ENCODE measurements around the gene SLC17A9.

SLC17A9 gene

DNA sequence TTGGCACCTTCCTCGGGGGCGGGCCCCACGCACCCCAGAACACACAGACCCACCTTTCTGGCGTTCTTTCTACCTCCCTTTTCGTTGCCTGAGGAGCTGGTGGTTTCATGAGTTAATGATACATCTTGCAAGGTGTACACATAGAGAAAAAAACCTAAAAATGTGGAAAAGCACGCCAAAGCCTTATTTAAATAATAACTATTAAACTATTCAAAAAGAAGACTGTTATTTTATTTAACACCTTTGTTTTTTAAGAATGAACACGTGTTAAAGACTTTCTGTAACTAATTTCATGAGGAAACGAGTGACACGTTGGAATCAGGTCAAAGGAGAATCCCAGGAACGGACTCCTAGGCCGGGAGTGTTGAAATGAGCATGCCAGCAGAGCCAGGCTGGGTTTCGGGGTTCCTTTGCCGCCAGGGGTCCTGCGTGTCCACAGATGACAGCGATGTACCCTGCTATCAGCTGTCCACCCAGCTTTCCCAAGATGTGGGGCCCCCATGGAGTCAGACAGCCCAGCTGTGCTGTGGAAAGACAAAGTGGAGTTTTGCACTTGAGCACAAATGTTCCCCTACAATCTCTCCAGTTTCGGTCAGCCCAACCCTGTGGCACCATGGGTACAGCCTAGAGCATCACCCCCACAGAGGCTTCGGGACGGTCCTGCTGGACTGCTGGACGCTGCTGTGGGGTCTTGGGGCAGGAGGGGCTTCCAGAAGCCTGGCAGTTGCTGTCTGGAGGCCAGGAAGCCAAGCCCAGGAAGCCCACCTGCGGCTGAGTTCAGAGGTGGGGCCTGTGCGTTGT, 16.1 kb downstream of the SLC17A9 start:
- no peak for DNase-seq (ENCODE audit: low read depth, low spot score)

DNA sequence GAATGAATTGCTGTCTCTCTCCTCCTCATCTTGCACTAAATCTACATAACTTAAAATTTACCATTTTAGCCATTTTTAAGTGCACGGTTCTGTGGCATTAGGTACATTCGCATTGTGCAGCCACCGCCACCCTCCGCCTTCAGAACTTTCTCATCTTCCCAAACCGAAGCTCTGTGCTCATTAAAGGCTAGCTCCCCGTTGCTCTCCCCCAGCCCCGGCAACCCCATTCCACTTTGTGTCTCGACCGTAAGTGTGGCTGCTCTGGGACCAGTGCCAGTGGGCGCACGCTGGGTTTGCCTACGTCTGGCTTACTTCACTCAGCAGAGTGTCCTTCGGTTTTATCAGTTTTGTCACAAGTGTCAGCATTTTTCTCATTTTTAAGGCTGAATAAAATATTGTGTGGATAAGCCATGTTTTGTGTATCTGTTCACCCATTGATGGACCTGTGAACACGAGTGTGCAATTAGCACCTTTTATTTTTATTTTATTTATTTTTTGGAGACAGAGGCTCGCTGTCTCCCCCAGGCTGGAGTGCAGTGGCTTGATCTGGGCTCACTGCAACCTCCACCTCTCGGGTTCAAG, 16.8 kb downstream of the SLC17A9 start:
- no peak for DNase-seq (ENCODE audit: low read depth, low spot score)

DNA sequence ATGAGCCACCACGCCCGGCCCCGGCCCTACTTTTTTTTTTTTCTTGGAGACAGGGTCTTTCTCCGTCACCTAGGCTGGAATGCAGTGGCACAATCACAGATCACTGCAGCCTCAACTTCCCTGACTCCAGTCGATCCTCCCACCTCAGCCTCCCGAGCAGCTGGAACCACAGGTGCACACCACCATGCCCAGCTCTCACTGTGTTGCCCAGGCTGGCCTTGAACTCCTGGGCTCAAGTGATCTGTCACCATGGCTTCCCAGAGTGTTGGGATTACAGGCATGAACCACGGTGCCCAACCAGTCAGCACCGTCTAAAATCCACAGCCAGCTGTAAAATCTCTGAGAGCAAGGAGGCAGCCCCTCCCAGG, 17.4 kb downstream of the SLC17A9 start:
- no peak for DNase-seq (ENCODE audit: low read depth, low spot score)

DNA sequence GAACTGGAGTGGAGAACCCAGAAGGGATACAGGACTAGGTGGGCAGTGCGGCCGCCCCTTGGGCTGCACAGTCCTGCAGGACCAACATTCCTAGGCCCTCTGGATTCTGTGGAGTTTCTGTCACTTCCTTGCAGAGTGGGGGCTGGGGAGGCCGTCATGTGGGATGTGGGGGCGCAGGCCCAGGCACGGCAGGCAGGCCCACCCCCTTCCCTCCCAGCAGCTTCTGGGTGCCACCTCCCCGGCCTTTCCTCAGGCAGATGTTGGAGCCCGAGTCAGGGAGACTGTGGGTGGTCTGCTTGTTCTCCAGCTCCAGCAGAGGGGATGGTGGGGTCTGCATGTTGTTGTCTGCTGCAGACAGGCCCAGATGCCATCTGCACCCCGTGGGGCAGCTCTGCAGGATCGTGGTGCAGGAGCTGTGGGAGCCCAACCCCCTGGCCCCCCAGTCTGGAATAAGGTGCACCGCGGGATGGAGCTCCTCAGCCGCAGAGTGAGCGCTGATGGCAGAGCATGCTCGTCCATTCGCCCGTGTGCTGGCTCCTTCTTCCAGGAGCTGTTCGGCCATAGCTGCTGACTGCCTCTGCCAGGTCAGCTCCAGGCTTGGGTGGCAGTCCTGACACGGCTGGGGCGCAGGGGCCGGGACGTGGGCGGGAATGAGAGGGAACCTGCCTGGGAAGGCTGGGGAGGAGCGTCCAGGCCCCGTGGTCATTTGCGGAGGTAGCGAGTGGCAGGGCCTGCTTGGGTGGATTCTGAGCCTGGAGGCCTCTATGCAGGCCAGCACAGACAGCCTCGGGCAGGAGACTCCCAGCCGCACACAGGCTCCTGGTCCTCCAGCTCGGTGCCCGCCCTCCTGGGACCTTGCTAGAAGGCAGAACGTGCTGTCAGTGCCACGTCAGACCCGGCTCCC, 18.1 kb downstream of the SLC17A9 start:
- peak; percentile 60 for DNase-seq (ENCODE audit: low read depth, low spot score)

DNA sequence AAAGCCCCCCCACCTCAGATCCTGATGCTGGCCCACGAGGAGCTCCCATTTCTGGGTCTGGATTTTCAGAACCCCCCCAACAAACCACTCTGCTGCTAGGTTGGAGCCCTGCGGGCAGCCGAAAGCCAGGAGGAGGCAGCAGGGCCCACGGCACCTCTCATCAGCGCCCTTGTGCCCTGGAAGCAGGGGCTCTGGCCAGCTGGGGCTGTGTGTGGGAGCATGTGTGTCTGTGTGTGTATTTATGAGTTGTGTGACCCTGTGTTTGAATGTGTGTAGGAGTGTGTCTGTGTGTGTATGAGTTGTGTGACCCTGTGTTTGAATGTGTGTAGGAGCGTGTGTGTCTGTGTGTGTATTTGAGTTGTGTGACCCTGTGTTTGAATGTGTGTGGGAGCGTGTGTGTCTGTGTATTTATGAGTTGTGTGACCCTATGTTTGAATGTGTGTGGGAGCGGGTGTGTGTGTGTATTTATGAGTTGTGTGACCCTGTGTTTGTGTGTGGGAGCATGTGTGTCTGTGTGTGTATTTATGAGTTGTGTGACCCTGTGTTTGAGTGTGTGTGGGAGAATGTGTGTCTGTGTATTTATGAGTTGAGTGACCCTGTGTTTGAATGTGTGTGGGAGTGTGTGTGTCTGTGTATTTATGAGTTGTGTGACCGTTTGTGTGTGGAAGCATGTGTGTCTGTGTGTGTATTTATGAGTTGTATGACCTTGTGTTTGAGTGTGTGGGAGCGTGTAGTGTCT, 18.9 kb downstream of the SLC17A9 start:
- no peak for DNase-seq (ENCODE audit: low read depth, low spot score)

DNA sequence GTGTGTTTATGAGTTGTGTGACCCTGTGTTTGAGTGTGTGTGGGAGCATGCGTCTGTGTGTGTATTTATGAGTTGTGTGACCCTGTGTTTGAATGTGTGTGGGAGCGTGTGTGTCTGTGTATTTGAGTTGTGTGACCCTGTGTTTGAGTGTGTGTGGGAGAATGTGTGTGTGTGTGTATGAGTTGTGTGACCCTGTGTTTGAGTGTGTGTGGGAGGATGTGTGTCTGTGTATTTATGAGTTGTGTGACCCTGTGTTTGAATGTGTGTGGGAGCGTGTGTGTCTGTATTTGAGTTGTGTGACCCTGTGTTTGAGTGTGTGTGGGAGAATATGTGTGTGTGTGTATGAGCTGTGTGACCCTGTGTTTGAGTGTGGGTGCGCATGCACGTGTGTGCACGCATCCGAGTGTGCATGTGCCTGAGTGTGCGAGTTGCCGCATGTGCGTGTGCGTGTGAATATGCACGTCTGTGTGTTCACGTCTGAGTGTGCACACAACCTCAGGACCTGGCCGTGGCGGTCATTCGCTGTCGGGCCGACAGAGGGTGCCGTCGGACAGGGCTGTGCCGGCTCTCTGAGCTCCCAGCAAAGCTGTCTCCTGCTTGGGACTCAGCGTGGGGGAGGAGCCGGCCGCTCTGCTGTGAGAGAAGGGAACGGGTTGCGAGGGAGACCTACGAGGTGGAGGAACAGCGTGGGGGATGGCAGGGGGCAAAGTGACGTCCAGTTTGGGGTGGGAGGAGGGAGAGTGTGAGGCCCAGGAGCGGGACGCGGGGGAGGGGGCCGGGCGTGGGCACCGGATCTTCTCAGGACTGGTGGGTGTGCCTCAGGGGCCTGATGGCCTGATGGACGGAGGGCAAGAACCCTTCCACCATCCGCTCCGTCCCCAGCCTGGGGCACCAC, 19.7 kb downstream of the SLC17A9 start:
- peak; percentile 83 for DNase-seq (ENCODE audit: low read depth, low spot score)

DNA sequence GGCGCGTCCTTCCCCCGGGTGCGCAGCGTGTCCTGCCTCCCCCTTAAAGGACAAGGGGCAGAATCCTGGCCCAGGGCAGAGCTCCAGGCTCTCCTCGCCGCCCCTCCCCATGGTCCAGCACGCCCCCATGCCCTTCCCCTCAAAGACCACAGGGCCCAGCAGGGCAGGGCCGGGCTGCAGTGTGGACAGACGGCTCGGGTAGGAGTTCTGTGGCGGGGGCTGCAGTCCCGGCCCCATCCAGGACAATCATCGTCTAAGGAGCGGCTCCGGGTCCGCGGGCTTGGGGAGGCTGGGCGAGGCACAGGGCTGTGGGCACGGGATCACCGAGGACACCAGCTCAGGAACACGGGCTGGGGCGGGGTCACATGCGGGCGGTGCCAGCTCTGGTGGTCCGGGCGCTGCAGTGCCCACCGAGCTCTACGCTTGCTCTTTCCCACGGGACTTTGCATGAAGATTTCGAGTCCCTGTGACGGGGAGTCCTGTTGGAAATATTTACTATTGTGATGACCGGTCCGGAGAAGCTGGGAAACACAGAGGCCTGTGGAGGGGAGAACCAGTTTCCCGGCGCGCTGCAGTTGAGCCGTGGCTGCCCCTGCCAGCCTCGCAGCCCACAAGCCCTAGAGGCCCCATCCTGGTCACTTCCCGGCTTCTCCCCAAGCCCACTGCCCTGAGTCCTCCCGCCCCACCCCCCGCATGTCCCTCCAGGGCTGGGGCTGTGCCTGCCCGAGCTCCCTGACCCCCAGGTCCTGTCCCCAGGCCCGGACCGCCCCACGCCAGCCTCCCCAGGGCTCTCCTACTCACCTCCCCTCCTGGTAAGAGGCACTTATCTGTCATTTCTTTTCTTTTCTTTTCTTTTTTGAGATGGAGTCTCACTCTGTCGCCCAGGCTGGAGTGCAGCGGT, 20.6 kb downstream of the SLC17A9 start:
- no peak for DNase-seq (ENCODE audit: low read depth, low spot score)

DNA sequence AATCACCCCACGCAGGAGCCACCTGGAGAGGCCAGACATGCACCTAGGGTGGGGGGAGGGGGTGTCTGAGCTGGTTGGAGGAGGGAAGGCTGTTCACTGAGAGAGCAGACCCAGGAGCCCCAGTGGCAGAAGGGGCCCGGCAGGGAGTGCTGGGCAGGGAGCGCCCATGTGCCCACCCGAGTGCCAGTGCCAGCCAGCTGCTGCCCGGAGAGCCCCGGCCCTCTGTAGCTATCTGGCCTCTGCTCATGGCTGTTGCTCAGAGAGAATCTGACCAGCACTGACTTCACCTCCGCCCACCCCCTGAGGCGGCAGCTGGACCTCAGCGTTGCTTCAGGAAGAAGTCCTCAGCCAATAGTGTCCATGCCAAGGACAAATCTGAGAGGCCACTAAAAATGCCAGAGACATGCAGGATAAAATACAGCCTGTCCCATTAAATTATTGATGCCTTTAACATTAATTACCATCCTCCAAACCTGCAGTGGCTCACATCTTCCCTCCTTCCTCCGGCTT, 22.8 kb downstream of the SLC17A9 start:
- no peak for DNase-seq (ENCODE audit: low read depth, low spot score)

DNA sequence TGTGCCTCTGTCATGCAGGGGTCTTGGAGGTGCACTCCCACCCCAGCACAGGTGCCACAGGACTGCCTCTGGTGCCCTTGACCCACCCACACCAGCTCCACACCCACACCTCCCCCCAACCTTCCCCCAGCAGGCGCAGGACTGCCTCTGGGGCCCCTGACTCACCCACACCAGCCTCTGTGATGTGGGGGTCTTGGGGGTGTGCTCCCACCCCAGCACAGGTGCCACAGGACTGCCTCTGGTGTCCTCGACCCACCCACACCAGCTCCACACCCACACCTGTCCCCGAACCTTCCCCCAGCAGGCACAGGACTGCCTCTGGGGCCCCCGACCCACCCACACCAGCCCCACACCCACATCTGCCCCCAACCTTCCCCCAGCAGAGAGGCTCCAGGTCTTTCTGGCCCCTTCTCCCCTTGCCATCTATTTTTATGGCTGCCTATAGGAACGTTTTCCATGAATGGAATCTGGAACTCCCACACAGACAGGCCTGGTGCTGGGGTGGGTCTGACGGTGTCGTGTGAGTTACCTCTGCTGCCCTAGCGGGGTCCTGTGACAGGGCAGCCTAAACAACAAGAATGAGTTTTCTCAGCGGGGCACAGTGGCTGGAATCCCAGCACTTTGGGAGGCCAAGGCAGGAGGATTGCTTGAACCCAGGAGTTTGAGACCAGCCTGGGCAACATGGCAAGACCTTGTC, 23.5 kb downstream of the SLC17A9 start:
- DNase-seq (ENCODE audit: low read depth, low spot score): no peak

DNA sequence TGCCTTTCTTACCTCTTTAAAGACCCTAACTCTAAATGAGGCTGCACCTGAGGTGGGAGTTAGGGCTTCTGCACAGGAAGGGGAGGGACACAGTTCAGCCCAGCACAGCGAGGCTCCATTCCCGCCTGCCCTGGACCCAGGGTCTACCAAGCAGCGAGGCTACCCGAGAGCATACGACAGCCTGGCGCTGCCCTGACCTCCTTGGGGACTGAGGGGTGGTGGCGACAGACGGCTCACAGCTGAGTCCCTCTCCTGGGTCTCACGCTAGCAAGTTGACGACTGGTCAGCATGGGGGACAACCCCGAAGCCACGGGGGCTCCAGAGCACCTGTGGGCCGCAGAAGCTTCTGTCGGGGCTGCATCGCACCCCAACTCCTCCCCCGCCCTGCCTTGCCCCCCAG, 24.4 kb downstream of the SLC17A9 start:
- DNase-seq (ENCODE audit: low read depth, low spot score): no peak

DNA sequence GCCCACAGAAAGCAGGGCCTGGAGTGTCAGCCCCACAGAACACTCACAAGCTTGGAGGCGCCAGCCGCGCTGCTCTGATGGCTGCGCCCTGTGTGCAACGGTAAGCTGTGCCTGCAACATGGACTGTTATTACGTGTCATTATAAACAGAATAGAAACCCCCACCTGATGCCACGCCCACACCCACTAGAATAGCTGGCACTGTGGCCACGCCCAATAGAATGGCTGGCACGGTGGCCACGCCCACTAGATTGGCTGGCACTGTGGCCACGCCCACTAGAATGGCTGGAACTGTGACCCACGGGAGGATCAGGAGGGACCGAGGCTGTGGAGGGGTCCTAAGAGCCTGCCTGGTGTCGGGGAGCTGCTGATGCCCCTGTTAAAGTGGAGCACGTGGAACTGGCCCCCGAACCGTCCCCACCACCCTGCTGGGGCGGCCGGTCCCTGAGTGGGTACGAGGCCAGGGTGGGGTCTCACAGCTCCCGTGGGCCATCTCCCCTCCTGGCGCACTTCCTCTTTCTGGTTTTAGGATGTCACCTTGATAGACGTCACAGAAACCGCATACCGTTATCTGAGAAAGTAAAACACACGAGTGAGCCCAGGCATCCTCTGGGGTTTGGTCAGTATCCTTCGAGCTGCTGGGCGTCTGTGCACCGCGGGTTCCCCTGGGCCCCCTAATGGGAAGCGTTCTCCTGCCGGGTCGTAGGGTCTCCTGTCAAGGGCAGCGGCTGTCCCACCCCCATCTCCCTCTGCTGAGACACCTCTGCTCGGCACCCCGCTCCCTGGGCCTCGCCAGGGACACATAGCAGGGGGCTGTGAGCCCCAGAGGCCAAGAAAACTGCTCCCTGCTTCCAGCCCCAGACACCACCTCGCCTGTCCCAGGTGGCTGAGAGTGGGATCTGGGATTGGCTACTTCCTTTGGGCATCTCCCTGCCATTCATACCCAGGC, 25.4 kb downstream of the SLC17A9 start:
- DNase-seq (ENCODE audit: low read depth, low spot score): no peak

DNA sequence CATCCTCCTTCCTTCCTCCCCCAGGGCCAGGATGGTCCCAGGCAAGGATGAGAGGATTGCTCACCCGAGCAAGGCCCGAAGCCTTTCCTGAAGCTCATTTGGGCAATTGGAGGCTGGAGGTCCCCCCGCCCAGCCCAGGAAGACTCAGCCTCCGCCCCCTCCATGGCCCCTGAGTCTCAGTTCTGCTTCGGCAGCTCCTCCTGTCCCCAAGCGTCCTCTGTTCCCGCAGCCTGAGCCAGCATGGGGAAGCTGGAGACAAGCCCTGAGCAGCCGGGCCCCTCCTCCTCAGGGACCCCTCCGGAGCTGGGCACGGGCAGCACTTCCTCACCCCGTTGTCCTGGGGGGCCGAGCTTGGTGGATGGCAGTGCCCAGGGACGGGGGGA, 26.0 kb downstream of the SLC17A9 start:
- no peak for DNase-seq (ENCODE audit: low read depth, low spot score)

DNA sequence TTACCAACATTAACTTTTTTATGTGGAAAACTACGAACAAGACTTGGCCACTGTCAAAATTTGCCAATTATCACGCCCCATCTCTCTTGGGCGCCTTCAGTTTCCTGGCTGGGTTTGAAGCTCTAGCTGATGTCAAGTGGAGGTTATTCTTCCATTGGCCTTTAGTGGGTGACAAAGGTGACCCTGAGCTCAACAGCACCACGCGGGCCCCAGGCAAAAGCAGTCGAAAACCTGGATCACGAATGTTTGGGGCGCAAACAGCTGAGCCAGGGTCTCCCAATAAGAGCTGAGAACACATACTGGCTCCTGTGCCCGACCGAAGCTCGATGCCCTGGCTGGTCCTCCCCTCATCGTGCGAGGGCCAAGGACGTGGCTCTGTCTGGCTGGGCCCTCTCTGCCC, 26.8 kb downstream of the SLC17A9 start:
- no peak for DNase-seq (ENCODE audit: low read depth, low spot score)

DNA sequence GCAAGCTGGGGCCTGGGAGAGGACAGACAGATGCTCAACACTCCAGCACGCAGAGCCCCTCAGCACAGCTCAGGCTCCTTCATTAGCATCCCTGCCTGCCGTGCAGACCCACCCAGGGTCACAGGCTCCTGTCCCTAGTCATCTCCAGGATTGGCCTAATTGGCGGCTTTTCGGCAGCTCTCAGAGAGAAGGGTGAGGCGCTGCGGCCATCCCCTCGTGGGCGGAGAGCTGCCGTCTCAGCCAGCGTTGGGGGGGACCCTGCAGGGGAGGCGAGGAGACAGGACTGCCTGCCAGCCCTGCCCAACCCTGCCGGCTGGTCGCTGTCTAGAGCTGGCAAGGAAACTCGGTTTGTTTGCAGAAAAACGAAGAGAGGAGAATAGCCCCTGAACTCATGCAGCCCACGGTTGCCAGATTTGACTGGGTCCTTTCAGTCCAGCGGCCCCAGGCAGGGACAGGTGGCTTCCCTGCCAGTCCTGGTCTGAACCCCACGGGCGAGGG, 27.4 kb downstream of the SLC17A9 start:
- DNase-seq (ENCODE audit: low read depth, low spot score): no peak

DNA sequence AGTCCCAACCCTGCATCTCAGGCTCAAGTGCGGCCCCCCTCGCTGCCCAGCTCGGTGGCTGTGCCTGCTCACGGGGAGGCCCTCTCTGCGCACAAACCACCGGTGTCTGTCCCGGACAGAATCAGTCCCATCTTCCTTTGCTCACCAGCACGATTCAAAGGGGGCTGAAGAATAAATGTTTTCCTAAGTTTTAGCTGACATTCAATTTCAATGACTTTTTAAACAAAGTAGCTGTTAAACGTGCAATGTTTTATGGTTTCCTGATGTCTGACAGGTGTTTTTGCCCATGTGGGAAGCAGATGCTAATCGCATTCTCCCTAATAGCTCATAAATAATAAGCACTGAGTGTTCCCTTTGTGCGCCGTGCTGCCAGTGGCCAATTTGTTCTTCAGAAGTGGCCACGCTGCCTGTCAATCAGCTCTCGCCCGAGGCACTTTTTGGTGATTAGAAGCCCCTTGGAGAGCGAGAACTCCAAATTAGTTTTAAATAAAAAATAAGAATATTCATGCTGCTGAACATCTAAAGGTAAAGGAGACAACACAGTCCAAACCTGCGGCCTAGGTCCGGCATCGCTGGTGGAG, 28.0 kb downstream of the SLC17A9 start:
- DNase-seq (ENCODE audit: low read depth, low spot score): no peak

DNA sequence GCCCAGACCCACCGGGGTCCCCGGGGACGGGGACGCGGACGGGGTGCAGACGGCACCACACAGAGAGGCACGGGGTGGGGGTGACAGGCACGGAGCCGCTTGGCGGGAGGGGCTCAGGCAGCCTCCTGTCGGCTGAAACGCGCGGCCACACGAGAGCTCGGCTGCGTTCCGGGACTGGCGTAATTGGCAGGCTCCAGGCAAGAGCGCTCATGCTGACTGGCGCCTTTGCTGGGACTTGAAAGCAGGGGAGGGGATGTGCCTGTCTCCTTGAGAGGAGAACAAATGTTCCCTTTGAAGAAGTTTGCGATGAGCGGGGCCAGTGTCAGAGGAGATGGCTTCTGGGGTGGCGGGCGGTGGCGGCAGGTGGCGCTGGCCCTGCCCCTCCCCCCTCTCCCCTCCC, 28.5 kb downstream of the SLC17A9 start:
- DNase-seq (ENCODE audit: low read depth, low spot score): peak; percentile 83
